B cell (primary cell): ENCODE data around the gene ADO. TPM values are rescaled to one million over a fixed set of nuclear protein-coding genes. Genes with fewer than 3 reads are reported as not detected.

ENCODE experiments used
- ATAC-seq: fragments of 200-7000 bp; cut with Tn5 transposase; one replicate; pipeline ENCODE4 v1.10.0; 2021; ENCODE audit warnings: low read depth, mild to moderate bottlenecking, moderate number of reproducible peaks, moderate library complexity
- CTCF ChIA-PET: fragments of 350-600 bp; sonication (Branson Sonifier 250); formaldehyde crosslinking; loops from one replicate; lab custom pipeline; 2021; ENCODE audit warnings: antibody characterized with exemption, inconsistent platforms; lab: Charles Lee
- POLR2A ChIA-PET: fragments of 350-600 bp; sonication (Branson Sonifier 250); formaldehyde crosslinking; loops from one replicate; lab custom pipeline; 2021; ENCODE audit warnings: antibody characterized with exemption; lab: Charles Lee
- DNase-seq: peaks from one replicate; pipeline ENCODE4 v3.0.0; 2013
- H2AFZ ChIP-seq: 2 replicates; pipeline ENCODE4 v1.6.1; 2012; ENCODE audit warnings: mild to moderate bottlenecking, low read depth, low read length; ENCODE audit not compliant: insufficient read depth, poor library complexity, severe bottlenecking
- H3K27ac ChIP-seq, 2 donors: 1 replicate in 1 of 2; 2 replicates in 1 of 2; pipeline ENCODE4 v1.5.1; 2012 to 2013; ENCODE audit warnings: low read length in 2 of 2, mild to moderate bottlenecking in 2 of 2, moderate library complexity in 1 of 2
- H3K27me3 ChIP-seq, 4 experiments: fragments of 200-600 bp in 1 of 4; sonication (generic) in 1 of 4; replicated peaks in 1 of 4; 1 replicate in 2 of 4; 2 replicates in 2 of 4; pipeline versions ENCODE4 v1.6.1 to v1.7.0; 2013 to 2016; ENCODE audit warnings: low read length in 3 of 4, mild to moderate bottlenecking in 2 of 4, mixed read lengths in 1 of 4, moderate library complexity in 1 of 4; ENCODE audit not compliant: insufficient read depth in 4 of 4, control insufficient read depth in 3 of 4; ENCODE audit errors: control extremely low read depth in 1 of 4
- H3K36me3 ChIP-seq, 2 experiments: replicated peaks in 1 of 2; 1 replicate in 1 of 2; 2 replicates in 1 of 2; pipeline versions ENCODE4 v1.6.1 to v1.7.1; 2013; ENCODE audit warnings: low read length in 1 of 2; ENCODE audit not compliant: insufficient read depth in 2 of 2, control insufficient read depth in 1 of 2; ENCODE audit errors: control extremely low read depth in 1 of 2, extremely low read depth in 1 of 2
- H3K4me1 ChIP-seq, 2 donors: fragments of 200-600 bp in 1 of 2; sonication (generic) in 1 of 2; 1 replicate in 1 of 2; 2 replicates in 1 of 2; pipeline versions ENCODE4 v1.5.1 to v1.6.1; 2013 to 2017; ENCODE audit warnings: low read length in 2 of 2; ENCODE audit not compliant: control insufficient read depth in 2 of 2, insufficient read depth in 2 of 2
- H3K4me2 ChIP-seq: replicated peaks from 2 replicates; pipeline ENCODE3; 2012; ENCODE audit warnings: mild to moderate bottlenecking, low read depth, low read length; ENCODE audit not compliant: poor library complexity, severe bottlenecking
- H3K4me3 ChIP-seq, 5 experiments: fragments of 200-600 bp in 1 of 5; sonication (generic) in 1 of 5; 1 replicate in 3 of 5; 2 replicates in 2 of 5; pipeline versions ENCODE4 v1.5.1 to v1.7.0; 2011 to 2016; ENCODE audit warnings: low read length in 4 of 5, mild to moderate bottlenecking in 4 of 5, low read depth in 2 of 5, control low read depth in 1 of 5, moderate library complexity in 1 of 5; ENCODE audit not compliant: insufficient read depth in 1 of 5; ENCODE audit errors: control extremely low read depth in 1 of 5, extremely low read depth in 1 of 5
- H3K79me2 ChIP-seq: fragments of 200-600 bp; sonication (generic); one replicate; pipeline ENCODE4 v1.6.0; 2016; ENCODE audit warnings: low read length; ENCODE audit not compliant: control insufficient read depth, insufficient read depth
- H3K9ac ChIP-seq: fragments of 200-600 bp; sonication (generic); 2 replicates; pipeline ENCODE4 v1.6.1; 2017; ENCODE audit warnings: mild to moderate bottlenecking, low read length, moderate library complexity
- H3K9me3 ChIP-seq, 3 donors: one replicate each; pipeline versions ENCODE4 v1.6.1 to v1.7.1; 2013; ENCODE audit warnings: low read length in 2 of 3; ENCODE audit not compliant: control insufficient read depth in 2 of 3, insufficient read depth in 1 of 3; ENCODE audit errors: control extremely low read depth in 1 of 3
- H4K20me1 ChIP-seq: 2 replicates; pipeline ENCODE4 v1.6.0; 2012; ENCODE audit warnings: mild to moderate bottlenecking, low read length; ENCODE audit not compliant: insufficient read depth, control insufficient read depth, poor library complexity, severe bottlenecking
- H3K27ac Mint-ChIP-seq: one replicate; pipeline ENCODE4 v1.8.0; 2021; ENCODE audit warnings: mixed read lengths
- H3K27me3 Mint-ChIP-seq: one replicate; pipeline ENCODE4 v1.8.0; 2021; ENCODE audit warnings: mixed read lengths
- H3K4me1 Mint-ChIP-seq: one replicate; pipeline ENCODE4 v1.8.0; 2021; ENCODE audit warnings: mixed read lengths
- H3K4me3 Mint-ChIP-seq: one replicate; pipeline ENCODE4 v1.8.0; 2021; ENCODE audit warnings: mixed read lengths
- H3K9me3 Mint-ChIP-seq: one replicate; pipeline ENCODE4 v1.8.0; 2022; ENCODE audit warnings: mixed read lengths; ENCODE audit not compliant: insufficient read depth
- CTCF ChIP-seq: fragments of 200-600 bp; IDR thresholded peaks from one replicate; pipeline ENCODE4 v1.8.0; 2022; ENCODE audit warnings: antibody characterized with exemption, mild to moderate bottlenecking
- EZH2 ChIP-seq: IDR thresholded peaks from 2 replicates; pipeline ENCODE4 v1.6.1; 2012; ENCODE audit warnings: borderline replicate concordance, low read depth, mild to moderate bottlenecking, moderate library complexity, low read length; ENCODE audit not compliant: insufficient read depth, poor library complexity, severe bottlenecking
- WGBS: methylation state at CpG from one replicate; pipeline ENCODE4 v1.1.5; 2013; ENCODE audit warnings: missing lambda C conversion rate; ENCODE audit not compliant: insufficient coverage; 5-methylcytosine and 5-hydroxymethylcytosine counted together
- intact Hi-C: fragments of 100-400 bp; cut with micrococcal nuclease; formaldehyde crosslinking; loops from one replicate; pipeline ENCODE4 v1.10.0; 2022
- polyA plus RNA-seq: library from polyadenylated mRNA; depleted of rRNA; stranded (reverse); fragments of >200 nt; gene quantifications from 2 replicates; pipeline ENCODE4 v1.2.3, GENCODE V29; 2012
- total RNA-seq, 2 donors: library from RNA; stranded (reverse); fragments of 120-200 nt in 1 of 2; gene quantifications; 1 replicate in 1 of 2; 2 replicates in 1 of 2; pipeline versions ENCODE4 v1.2.3 to v1.2.4, GENCODE V29; 2013 to 2022

ADO gene
- total and polyA plus RNA-seq, 2 donors (not counting 1 experiment from before 2014, with no cell fraction given), result 9.4 to 18.4 TPM

GRCh38 chr10:62806251-62806650, 1.7 kb downstream of the ADO start:
- peaks cover 41% of the 10 kb centered on the region for H3K79me2 ChIP-seq

More at GRCh38 chr10:62806251-62806650, 1.7 kb downstream of the ADO start:
- H3K4me2 ChIP-seq, result peak overlapping the region; percentile 94
- H3K27me3 Mint-ChIP-seq, result no peaks in the 10 kb centered on the region
- H2AFZ ChIP-seq, result no peak overlapping the region
- ATAC-seq (no peak), DNase-seq (no peak)
- H3K9me3 ChIP-seq, result no peaks in the 10 kb centered on the region
- H3K27ac Mint-ChIP-seq, result peak overlapping the region; percentile 15
- intact Hi-C loops, result no loop called here
- TF ChIP-seq CTCF (no peak), EZH2 (no peak)
- H3K9ac ChIP-seq, result no peak overlapping the region
- POLR2A ChIA-PET, result no interaction called here
- peaks cover 26 to 29% of the 10 kb centered on the region in 2 donors for H3K4me1 ChIP-seq
- peaks cover 19% of the 10 kb centered on the region for H4K20me1 ChIP-seq
- CTCF ChIA-PET, result interaction anchor here (1.7 to 4.4 kb wide), 3 partner anchors 11 to 368 kb away, joined by 10 to 42 read pairs (median 12); partner anchors contain the start of gene EGR2
- no peaks in the 10 kb centered on the region for H3K9me3 Mint-ChIP-seq
- peak overlapping the region; percentile 98 for H3K4me3 Mint-ChIP-seq
- peaks cover 0 to 6% of the 10 kb centered on the region in 2 experiments for H3K36me3 ChIP-seq
- peaks cover 52% of the 10 kb centered on the region for H3K4me1 Mint-ChIP-seq
- no CpG with 5 or more reads among the region's 1 CpG for WGBS
- no peaks in the 10 kb centered on the region for H3K27me3 ChIP-seq
- peak overlapping the region in 4 of 5 experiments; percentile 34 to 97 (median 80) for H3K4me3 ChIP-seq
- H3K27ac ChIP-seq, result no peak overlapping the region
